Upper lobe of left lung (tissue), 6 donors: ENCODE results near the gene LAMTOR1. TPM values are rescaled to one million over a fixed set of nuclear protein-coding genes. Genes with fewer than 3 reads are reported as not detected.
A peak's percentile ranks its signal among the peaks of the same experiment; 100 is the strongest.
"Not testable (repeated sequence)": the region's sequence is repeated elsewhere in the genome, so short reads cannot be mapped to it uniquely, and the experiment has no call there.

Source experiments
- ATAC-seq, 2 donors: fragments of 200-7000 bp; cut with Tn5 transposase; one replicate each; pipeline ENCODE4 v1.9.1; 2022; ENCODE audit warnings: mild to moderate bottlenecking in 2 of 2, moderate library complexity in 2 of 2; ENCODE audit not compliant: low FRiP score in 2 of 2
- DNase-seq, 2 donors: peaks; one replicate each; pipeline ENCODE4 v3.0.0-alpha.2; 2019 to 2020
- H3K27ac ChIP-seq, 4 donors: fragments of 200-600 bp; sonication (generic); one replicate each; pipeline ENCODE4 v1.5.1; 2016 to 2019
- H3K27me3 ChIP-seq, 4 donors: fragments of 200-600 bp; sonication (generic); one replicate each; pipeline ENCODE4 v1.5.1; 2017 to 2019
- H3K36me3 ChIP-seq, 4 donors: fragments of 200-600 bp; sonication (generic); one replicate each; pipeline ENCODE4 v1.5.1; 2016 to 2019
- H3K4me1 ChIP-seq, 4 donors: fragments of 200-600 bp; sonication (generic); one replicate each; pipeline ENCODE4 v1.5.1; 2018 to 2019
- H3K4me3 ChIP-seq, 4 donors: fragments of 200-600 bp; sonication (generic); one replicate each; pipeline ENCODE4 v1.5.1; 2017 to 2019; ENCODE audit warnings: mild to moderate bottlenecking in 2 of 4, moderate library complexity in 1 of 4
- H3K9me3 ChIP-seq, 4 donors: fragments of 200-600 bp; sonication (generic); one replicate each; pipeline ENCODE4 v1.5.1; 2018 to 2019
- EP300 ChIP-seq, 4 donors: sonication (generic); formaldehyde crosslinking; IDR thresholded peaks; one replicate each; pipeline ENCODE4 v1.5.1; 2017; ENCODE audit warnings: antibody characterized with exemption in 4 of 4, control low read depth in 2 of 4
- POLR2A ChIP-seq, 4 donors: fragments of 450-650 bp; IDR thresholded peaks; one replicate each; pipeline ENCODE4 v1.5.1; 2016 to 2017; ENCODE audit warnings: antibody characterized with exemption in 4 of 4, mild to moderate bottlenecking in 2 of 4
- POLR2AphosphoS5 ChIP-seq, 2 donors: sonication (generic); formaldehyde crosslinking; IDR thresholded peaks; one replicate each; pipeline ENCODE4 v1.5.1; 2017; ENCODE audit warnings: antibody characterized with exemption in 2 of 2
- WGBS, 2 donors: methylation state at CpG; one replicate each; pipeline ENCODE4 v1.1.5; 2017 to 2018; 5-methylcytosine and 5-hydroxymethylcytosine counted together
- total RNA-seq, 6 donors: library from RNA; depleted of rRNA in 4 of 6; stranded (reverse); fragments of >200 nt in 4 of 6; gene quantifications; one replicate each; pipeline versions ENCODE4 v1.1.0 to v1.2.1, GENCODE V29; 2016 to 2021
- TF ChIP-seq, protein P1 (sequence below), 6 experiments: fragments of 450-650 bp in 4 of 6; fragments of 200-600 bp in 2 of 6; sonication (generic) in 2 of 6; IDR thresholded peaks; one replicate each; pipeline ENCODE4 v1.5.1; 2016 to 2019; ENCODE audit warnings: antibody characterized with exemption in 6 of 6
- donor health status: DM: no; HTN: no; CAD: no; lungs with moderate emphysema.
- donor health status: DM: no; HTN: yes; CAD: no; lungs with severe emphysema.

The LAMTOR1 gene
- total RNA-seq, 6 donors from 2014 or later, result 86.0 to 162 (median 114) TPM

DNA sequence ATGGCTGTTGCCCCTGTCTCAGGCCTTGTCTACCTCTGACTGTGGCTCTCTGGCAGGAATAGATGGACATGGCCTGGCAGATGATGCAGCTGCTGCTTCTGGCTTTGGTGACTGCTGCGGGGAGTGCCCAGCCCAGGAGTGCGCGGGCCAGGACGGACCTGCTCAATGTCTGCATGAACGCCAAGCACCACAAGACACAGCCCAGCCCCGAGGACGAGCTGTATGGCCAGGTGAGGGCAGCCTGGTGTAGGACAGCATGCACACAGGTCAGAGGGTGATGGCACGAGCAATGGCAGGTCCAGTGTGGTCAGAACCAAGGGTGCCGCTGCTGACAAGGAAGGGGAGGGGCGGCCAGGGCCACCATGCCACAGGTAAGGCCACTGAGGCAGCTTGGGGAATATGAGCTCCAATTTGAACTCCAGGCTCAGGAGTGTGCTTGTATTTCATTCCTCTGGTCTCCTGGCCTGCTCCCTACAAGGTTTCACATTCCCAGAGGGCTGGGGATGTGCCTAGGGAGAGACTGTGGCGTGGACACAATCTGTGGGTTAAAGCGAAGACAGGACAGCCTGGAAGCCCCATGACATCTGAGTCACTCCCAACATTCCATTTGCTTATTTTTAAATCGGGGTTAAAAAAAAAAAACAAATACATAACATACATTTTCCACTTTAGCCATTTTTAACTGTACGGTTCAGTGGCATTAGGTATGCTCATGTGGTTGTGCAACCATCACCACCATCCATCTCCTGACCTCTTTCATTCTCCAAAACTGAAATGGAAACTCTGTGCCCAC is 33.0 kb upstream of the LAMTOR1 start:
- peak overlapping the region in 2 of 4 donors; percentile 10 to 11 for H3K4me3 ChIP-seq
- peak overlapping the region in 3 of 4 donors; percentile 63 to 77 (median 67) for H3K27ac ChIP-seq

DNA sequence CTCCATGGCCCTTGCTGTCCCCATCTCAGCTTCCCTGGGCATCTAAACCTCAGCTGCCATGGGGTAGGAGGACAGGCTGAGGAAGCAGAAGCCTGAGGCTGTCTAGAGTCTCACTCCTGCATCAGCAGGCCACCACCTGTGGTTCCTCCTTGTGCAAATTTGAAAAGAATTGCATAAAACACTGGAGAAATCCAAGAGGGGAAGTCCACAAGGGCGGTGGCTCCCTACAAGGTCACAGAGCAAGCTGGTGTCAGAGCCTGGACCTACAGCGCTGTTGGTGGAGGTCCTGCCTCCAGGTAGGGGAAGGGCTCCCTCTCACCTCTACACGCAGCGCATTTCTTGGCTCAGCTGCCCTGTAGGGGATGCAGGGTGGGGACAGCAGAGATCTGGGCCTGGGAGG is 32.4 kb upstream of the LAMTOR1 start, which contains the start of gene FOLR3:
TSS of gene FOLR3 (plus strand) at position 253 of the 400 bp plus-strand sequence. CDS start 228 bp downstream, outside the sequence.
- H3K36me3 ChIP-seq, H3K4me1 ChIP-seq, H3K9me3 ChIP-seq, H3K27me3 ChIP-seq: not testable (repeated sequence)
- peak in 1 of 2 donors; percentile 23 for TF ChIP-seq POLR2AphosphoS5 (IDR thresholded peaks at IDR 0.05)
- peak in 1 of 2 donors; percentile 69 for DNase-seq
- Histone ChIP-seq H3K27ac (peak within 1 kb of the TSS in 3 of 4 donors; percentile 63 to 77 (median 67)), H3K4me3 (peak within 1 kb of the TSS in 2 of 4 donors; percentile 10 to 11)
- ATAC-seq, result peak; percentile 64 to 75
- WGBS, 2 donors, result 72 to 73% methylated on average over 4 of the region's 4 CpGs

More for the DNA sequence above, 33.0 kb upstream of the LAMTOR1 start:
- peak; percentile 22 to 30 for DNase-seq
- ATAC-seq, result peak; percentile 5 to 24
- Histone ChIP-seq H3K27me3 (no peaks in the 10 kb centered on the region), H3K36me3 (no peaks in the 10 kb centered on the region), H3K4me1 (no peaks in the 10 kb centered on the region), H3K9me3 (no peaks in the 10 kb centered on the region)
- TF ChIP-seq, protein P1, sequence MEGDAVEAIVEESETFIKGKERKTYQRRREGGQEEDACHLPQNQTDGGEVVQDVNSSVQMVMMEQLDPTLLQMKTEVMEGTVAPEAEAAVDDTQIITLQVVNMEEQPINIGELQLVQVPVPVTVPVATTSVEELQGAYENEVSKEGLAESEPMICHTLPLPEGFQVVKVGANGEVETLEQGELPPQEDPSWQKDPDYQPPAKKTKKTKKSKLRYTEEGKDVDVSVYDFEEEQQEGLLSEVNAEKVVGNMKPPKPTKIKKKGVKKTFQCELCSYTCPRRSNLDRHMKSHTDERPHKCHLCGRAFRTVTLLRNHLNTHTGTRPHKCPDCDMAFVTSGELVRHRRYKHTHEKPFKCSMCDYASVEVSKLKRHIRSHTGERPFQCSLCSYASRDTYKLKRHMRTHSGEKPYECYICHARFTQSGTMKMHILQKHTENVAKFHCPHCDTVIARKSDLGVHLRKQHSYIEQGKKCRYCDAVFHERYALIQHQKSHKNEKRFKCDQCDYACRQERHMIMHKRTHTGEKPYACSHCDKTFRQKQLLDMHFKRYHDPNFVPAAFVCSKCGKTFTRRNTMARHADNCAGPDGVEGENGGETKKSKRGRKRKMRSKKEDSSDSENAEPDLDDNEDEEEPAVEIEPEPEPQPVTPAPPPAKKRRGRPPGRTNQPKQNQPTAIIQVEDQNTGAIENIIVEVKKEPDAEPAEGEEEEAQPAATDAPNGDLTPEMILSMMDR (IDR thresholded peaks at IDR 0.05), result no peak
- TF ChIP-seq EP300 (IDR thresholded peaks at IDR 0.05) (no peak), POLR2AphosphoS5 (IDR thresholded peaks at IDR 0.05) (no peak), POLR2A (IDR thresholded peaks at IDR 0.05) (no peak)
- WGBS, 2 donors, result 79 to 87% methylated on average over 9 to 11 of the region's 14 CpGs

DNA sequence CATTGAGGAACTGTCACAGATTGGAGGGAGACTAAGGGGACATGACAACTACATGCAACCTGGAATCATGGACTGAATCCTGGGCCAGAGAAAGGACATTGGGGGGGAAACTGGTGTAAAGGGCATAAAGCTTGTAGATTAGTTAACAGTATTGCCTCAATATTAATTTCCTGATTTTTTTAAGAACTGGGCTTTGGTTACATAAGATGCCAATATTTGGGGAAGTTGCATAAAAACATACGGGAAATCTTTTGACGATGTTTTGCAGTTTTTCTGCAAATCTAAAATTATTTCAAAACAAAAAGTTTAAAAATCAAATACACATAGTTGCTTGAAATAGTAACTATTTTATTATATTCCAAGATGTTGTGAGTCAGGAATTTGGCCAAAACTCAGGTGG is 29.5 kb upstream of the LAMTOR1 start:
- no peak for ATAC-seq
- H3K36me3 ChIP-seq, result no peaks in the 10 kb centered on the region
- 54 to 58% methylated on average over 2 of the region's 2 CpGs for WGBS, 2 donors
- peak in 1 of 4 donors; percentile 15 for TF ChIP-seq EP300 (IDR thresholded peaks at IDR 0.05)
- no peak for TF ChIP-seq POLR2A (IDR thresholded peaks at IDR 0.05)
- H3K9me3 ChIP-seq, result no peaks in the 10 kb centered on the region
- H3K27me3 ChIP-seq, result no peaks in the 10 kb centered on the region
- H3K4me3 ChIP-seq, result no peak overlapping the region
- no peaks in the 10 kb centered on the region for H3K4me1 ChIP-seq
- DNase-seq, result no peak
- peak overlapping the region in 3 of 4 donors; percentile 27 to 78 (median 75) for H3K27ac ChIP-seq

DNA sequence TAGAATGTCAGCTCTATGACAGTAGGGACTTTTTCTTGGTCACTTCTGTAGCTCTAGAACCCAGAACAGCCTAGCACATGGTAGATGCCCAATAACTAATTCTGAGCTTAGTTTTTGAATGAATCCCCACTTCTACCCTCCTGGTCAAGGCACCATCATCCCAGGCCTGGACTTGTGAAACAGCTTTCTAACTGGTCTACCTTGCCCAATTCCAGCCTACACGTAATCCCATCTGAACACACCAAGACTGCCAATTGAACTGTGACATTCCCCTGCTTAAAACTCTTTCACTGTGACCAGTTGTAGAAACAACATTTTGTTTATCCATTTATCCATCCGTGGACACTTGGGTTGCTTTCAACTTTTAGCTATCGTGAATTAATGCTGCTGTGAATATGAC is 26.3 kb upstream of the LAMTOR1 start:
- WGBS, 2 donors, result 85% methylated on average over 3 of the region's 3 CpGs
- TF ChIP-seq POLR2AphosphoS5 (IDR thresholded peaks at IDR 0.05), result no peak
- TF ChIP-seq, protein P1 (IDR thresholded peaks at IDR 0.05), result no peak
- no peak for TF ChIP-seq POLR2A (IDR thresholded peaks at IDR 0.05)
- no peak for TF ChIP-seq EP300 (IDR thresholded peaks at IDR 0.05)
- H3K9me3 ChIP-seq, result no peaks in the 10 kb centered on the region
- H3K4me1 ChIP-seq, result no peaks in the 10 kb centered on the region
- ATAC-seq (no peak), DNase-seq (no peak)
- no peak overlapping the region for H3K4me3 ChIP-seq
- no peaks in the 10 kb centered on the region for H3K36me3 ChIP-seq
- no peaks in the 10 kb centered on the region for H3K27me3 ChIP-seq
- no peak overlapping the region for H3K27ac ChIP-seq

DNA sequence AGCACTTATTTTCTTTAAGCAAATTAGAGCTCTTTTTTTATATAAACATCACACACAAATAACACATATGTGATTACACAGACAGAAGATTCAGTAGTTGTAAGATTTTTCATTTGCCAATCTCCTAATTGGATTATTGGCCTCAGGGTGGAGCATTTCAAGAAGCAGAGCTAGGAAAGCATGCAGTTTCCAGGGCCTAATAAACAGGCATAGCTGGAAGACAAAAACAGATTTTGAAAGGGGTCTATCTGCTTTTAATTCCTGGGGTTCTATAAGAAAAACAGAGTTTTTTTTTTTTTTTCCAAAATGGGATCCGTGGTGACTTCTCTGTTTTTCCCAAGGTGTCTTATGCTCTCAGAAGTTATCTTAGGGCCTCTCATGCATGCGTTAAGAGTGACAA is 24.8 kb upstream of the LAMTOR1 start:
- Histone ChIP-seq H3K27ac (no peak overlapping the region), H3K36me3 (no peaks in the 10 kb centered on the region), H3K9me3 (no peaks in the 10 kb centered on the region), H3K27me3 (no peaks in the 10 kb centered on the region), H3K4me1 (no peaks in the 10 kb centered on the region), H3K4me3 (no peak overlapping the region)
- TF ChIP-seq POLR2A (IDR thresholded peaks at IDR 0.05), result no peak
- TF ChIP-seq, protein P1 (IDR thresholded peaks at IDR 0.05), result no peak
- TF ChIP-seq EP300 (IDR thresholded peaks at IDR 0.05), result no peak
- TF ChIP-seq POLR2AphosphoS5 (IDR thresholded peaks at IDR 0.05), result no peak
- no peak for ATAC-seq
- WGBS, 2 donors, result 66 to 68% methylated on average over 2 of the region's 2 CpGs
- no peak for DNase-seq
